ENCODE measurements around the gene MAEA. TPM values are rescaled to one million over a fixed set of nuclear protein-coding genes. Genes with fewer than 3 reads are reported as not detected.

MAEA gene
- total and polyA plus RNA-seq, 2 of the 8 experiments (the other 6 are each of a cell fraction or from before 2014, with no cell fraction given): 75.8 to 133 TPM

- POLR2A ChIA-PET (ENCODE audit: partially characterized antibody): interaction anchor here (0.6 kb wide), 1 partner anchor 110 kb away, joined by 3 read pairs; no protein-coding TSS in a partner anchor
- Histone ChIP-seq H3K4ac (replicated peaks; ENCODE audit: insufficient read length, low read depth, low read length) (no peak overlapping the region), H3K4me3 (ENCODE audit: extremely low read depth in 1 of 4, insufficient read depth in 2 of 4, low read depth in 3 of 4, low read length in 4 of 4) (no peak overlapping the region), H3K27me3 (replicated peaks in 1 of 4; ENCODE audit: control insufficient read depth in 3 of 4, extremely low read depth in 1 of 4, insufficient read depth in 3 of 4, low read length in 3 of 4) (no peaks in the 10 kb centered on the region), H4K8ac (ENCODE audit: extremely low read depth, insufficient read depth, low read length) (0 out of 2 replicates have a peak overlapping the region, but pooled peaks have one; percentile 5), H3K9ac (replicated peaks in 1 of 4; ENCODE audit: extremely low read depth in 1 of 4, low read depth in 3 of 4, low read length in 3 of 4) (no peak overlapping the region), H4K91ac (replicated peaks; ENCODE audit: insufficient read length, low read length) (no peak overlapping the region), H3K79me1 (ENCODE audit: low read depth, low read length) (no peaks in the 10 kb centered on the region), H2BK15ac (ENCODE audit: low read length) (no peak overlapping the region), H2BK20ac (ENCODE audit: low read length) (no peak overlapping the region), H3K4me1 (replicated peaks in 1 of 4; ENCODE audit: control insufficient read depth in 3 of 4, insufficient read depth in 4 of 4, low read length in 3 of 4) (no peaks in the 10 kb centered on the region), H3K79me2 (ENCODE audit: control insufficient read depth in 1 of 2, insufficient read depth in 2 of 2, low read length in 2 of 2) (no peaks in the 10 kb centered on the region), H2BK120ac (replicated peaks; ENCODE audit: low read depth, low read length) (no peak overlapping the region), H2BK5ac (ENCODE audit: low read depth, low read length) (no peak overlapping the region), H3K27ac (ENCODE audit: low read depth, low read length) (no peak overlapping the region), H3K18ac (ENCODE audit: extremely low read depth, low read length) (no peak overlapping the region), H2AK5ac (ENCODE audit: low read depth, low read length) (no peak overlapping the region), H4K5ac (ENCODE audit: insufficient read length, low read depth, low read length) (no peak overlapping the region), H2BK12ac (ENCODE audit: low read depth, low read length) (no peak overlapping the region), H4K20me1 (replicated peaks in 1 of 2; ENCODE audit: control insufficient read depth in 1 of 2, insufficient read depth in 2 of 2, low read length in 2 of 2) (peaks cover 0 to 18% of the 10 kb centered on the region in 2 experiments), H3K4me2 (ENCODE audit: insufficient read depth in 1 of 2, low read depth in 2 of 2, low read length in 2 of 2) (no peak overlapping the region), H3K23ac (ENCODE audit: insufficient read length) (no peak overlapping the region), H3K36me3 (ENCODE audit: control insufficient read depth in 2 of 4, insufficient read depth in 4 of 4, low read length in 3 of 4) (peaks cover 0 to 32% (median 5%) of the 10 kb centered on the region in 4 experiments; a peak in 4 of 8 replicates), H3K56ac (replicated peaks; ENCODE audit: insufficient read length, low read depth, low read length) (no peak overlapping the region), H3K14ac (ENCODE audit: insufficient read length) (no peak overlapping the region), H2AFZ (ENCODE audit: low read length) (no peak overlapping the region), H3K23me2 (ENCODE audit: low read depth, low read length) (no peaks in the 10 kb centered on the region), H3K9me3 (ENCODE audit: insufficient read depth in 2 of 2, low read depth in 1 of 2, low read length in 1 of 2) (no peaks in the 10 kb centered on the region)
- DNase-seq (ENCODE audit: low read depth in 1 of 2, low spot score in 2 of 2): no peak
- CTCF ChIA-PET (ENCODE audit: partially characterized antibody): interaction anchor here (0.6 to 6.1 kb wide), 23 partner anchors 9 to 339 kb away, joined by 3 to 58 read pairs (median 3); no protein-coding TSS in a partner anchor
- no peak for FAIRE-seq
- WGBS, 2 experiments (ENCODE audit: extremely low coverage in 1 of 2, insufficient coverage in 1 of 2, insufficient read length in 1 of 2, insufficient replicate concordance in 2 of 2, low coverage in 1 of 2, low lambda C conversion rate in 2 of 2, missing lambda C conversion rate in 1 of 2): 90% methylated on average over 27 of the region's 36 CpGs; no CpG with 5 or more reads in 1 of the 2 experiments
- TF ChIP-seq HDAC2 (IDR thresholded peaks at IDR 0.05; ENCODE audit: borderline replicate concordance in 1 of 2, low read depth in 2 of 2, low read length in 2 of 2): no peak
- no peak for TF ChIP-seq SP1 (IDR thresholded peaks at IDR 0.05; ENCODE audit: low read depth, low read length)
- peak in 1 of 3 experiments; percentile 19; a peak in 1 of 4 replicates for TF ChIP-seq CTCF (IDR thresholded peaks at IDR 0.05; ENCODE audit: control extremely low read depth in 1 of 3, insufficient read depth in 1 of 3, low read depth in 1 of 3, low read length in 3 of 3)
- no peak for TF ChIP-seq SIRT6 (IDR thresholded peaks at IDR 0.05; ENCODE audit: low read length)
- no peak for TF ChIP-seq SUZ12 (IDR thresholded peaks at IDR 0.05; ENCODE audit: low read length)
- TF ChIP-seq CREB1 (IDR thresholded peaks at IDR 0.05): no peak
Observed at GRCh38 chr4:1354136-1354982, 64.7 kb downstream of the MAEA start.

Data from H1 (cell line).